ENCODE measurements around the gene HIPK3.
"Not testable (repeated sequence)": the region's sequence is repeated elsewhere in the genome, so short reads cannot be mapped to it uniquely, and the experiment has no call there.

Gene HIPK3

DNA sequence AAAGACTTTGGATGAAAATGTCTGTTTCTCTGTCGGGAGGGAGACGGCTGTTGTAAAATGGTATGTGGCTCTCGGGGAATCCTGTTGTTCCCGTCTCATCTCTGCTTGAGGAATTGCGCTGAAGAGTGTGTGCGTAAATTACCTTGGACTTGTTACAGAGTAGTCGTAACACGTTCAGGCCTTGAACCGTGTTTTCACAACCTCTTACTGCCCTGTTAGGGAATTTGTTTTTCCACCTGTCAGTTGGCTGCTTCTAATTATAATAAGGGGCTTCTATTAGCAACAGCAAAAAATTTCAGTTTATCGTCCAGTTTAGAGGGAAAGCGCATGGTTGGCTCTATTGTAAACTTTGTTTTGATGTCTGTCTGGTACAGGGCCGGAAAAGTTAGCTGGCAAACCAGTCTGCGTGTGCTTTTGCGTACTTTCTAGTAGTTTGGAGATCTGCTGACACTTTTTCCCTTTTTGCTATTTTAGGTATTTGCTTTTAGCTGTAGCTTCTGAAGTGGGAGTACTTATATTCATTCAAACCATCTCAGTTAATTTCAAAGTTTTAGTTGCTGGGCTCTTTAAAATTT, 1.5 kb downstream of the HIPK3 start:
- no peak for DNase-seq (ENCODE audit: low read depth in 2 of 2)

DNA sequence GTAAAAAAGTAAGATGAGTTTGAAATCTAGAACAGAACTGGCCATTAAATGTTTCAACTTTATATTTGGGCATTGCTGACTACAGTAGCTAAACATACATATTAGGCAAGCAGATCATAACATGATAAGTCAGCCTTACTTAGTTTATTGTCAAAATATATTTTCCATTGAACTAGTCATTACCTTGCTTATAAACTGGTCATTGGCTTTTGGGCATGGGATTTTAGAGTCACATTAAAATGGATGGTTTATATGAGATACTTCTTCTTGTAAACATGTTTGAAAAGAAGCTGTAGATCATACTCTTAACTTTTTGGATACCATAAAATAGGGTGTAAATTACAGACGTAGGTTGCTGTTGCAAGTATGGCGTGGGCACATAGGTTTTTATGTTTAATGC, 2.7 kb downstream of the HIPK3 start:
- no peak for DNase-seq (ENCODE audit: low read depth in 2 of 2)

DNA sequence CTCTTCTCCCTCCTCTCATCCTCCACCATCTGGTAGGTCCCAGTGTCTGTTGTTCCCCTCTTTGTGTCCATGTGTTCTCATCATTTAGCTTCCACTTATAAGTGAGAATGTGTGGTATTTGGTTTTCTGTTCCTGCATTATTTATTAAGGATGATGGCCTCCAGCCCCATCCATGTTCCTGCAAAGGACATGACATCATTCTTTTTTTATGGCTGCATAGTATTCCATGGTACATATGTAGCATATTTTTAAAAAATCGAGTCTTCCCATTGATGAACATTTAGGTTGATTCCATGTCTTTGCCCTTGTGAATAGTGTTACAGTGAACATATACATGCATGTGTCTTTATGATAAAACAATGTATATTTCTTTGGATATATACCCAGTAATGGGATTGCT, 4.2 kb downstream of the HIPK3 start:
- DNase-seq (ENCODE audit: low read depth in 2 of 2), result not testable (repeated sequence)

DNA sequence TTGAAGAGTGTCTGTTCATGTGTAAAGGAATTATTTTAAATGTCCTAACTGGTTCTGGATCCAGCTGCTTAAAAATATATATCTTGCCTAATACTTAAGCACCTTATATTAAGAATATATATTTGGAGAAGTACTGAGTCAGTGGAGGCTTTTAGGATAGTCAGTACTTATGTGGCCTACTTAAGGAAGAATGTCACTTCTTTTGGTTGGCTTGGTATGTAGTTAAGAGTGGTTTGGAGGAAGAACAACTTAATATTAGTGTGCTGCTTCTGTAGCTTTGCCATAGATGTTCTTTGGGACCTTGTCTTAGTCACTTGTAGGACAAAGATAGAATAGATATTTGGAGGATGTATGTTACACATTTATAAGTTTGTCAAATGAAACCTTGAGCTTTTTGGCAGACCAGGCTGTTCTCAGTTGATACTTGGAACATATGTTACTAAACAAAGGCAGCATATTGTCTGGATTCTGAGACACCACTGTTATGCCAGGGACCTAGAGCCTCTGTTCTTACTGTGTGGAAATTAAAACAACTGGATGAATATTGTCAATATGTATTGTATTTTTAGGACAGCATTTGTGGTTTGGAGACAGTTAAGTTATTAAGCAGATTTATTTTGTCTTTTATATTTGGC, 4.9 kb downstream of the HIPK3 start:
- no peak for DNase-seq (ENCODE audit: low read depth in 2 of 2)

DNA sequence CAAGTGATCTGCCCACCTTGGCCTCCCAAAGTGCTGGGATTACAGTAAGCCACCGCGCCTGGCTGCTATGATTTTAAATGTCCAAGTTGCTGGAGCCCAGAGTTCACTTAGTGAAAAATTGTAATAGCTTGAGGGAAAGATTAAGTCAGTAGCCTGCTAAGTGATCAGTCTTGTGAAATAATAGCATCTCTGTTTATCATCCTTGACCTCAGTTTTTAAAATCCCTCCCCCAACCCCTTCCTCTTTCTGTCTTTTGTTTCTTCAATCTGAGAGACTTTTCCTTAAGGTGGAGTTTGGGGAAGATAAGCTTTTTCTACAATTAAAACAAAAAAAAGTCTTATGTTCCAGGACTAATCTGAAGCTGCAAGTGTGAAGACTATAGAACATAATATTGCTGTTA, 6.4 kb downstream of the HIPK3 start:
- no peak for DNase-seq (ENCODE audit: low read depth in 2 of 2)

DNA sequence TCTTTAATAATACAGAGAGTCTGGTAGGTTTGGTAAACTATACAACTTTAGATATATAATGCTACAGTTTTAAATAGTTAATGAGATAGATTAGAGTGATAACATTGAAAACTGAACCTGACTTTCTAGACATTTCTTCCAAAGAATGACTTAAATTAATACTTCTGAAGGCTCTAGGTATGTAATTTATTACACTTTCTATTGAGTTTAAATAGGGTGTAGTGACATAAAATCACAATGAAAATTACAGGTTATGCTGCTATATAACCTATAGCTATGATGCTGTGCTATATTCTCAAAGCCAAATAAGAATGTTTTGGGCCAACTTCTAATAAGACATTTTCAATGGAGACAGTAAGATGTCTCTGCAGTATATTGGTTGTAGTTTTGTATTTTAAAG, 7.7 kb downstream of the HIPK3 start:
- DNase-seq (ENCODE audit: low read depth in 2 of 2), result no peak

DNA sequence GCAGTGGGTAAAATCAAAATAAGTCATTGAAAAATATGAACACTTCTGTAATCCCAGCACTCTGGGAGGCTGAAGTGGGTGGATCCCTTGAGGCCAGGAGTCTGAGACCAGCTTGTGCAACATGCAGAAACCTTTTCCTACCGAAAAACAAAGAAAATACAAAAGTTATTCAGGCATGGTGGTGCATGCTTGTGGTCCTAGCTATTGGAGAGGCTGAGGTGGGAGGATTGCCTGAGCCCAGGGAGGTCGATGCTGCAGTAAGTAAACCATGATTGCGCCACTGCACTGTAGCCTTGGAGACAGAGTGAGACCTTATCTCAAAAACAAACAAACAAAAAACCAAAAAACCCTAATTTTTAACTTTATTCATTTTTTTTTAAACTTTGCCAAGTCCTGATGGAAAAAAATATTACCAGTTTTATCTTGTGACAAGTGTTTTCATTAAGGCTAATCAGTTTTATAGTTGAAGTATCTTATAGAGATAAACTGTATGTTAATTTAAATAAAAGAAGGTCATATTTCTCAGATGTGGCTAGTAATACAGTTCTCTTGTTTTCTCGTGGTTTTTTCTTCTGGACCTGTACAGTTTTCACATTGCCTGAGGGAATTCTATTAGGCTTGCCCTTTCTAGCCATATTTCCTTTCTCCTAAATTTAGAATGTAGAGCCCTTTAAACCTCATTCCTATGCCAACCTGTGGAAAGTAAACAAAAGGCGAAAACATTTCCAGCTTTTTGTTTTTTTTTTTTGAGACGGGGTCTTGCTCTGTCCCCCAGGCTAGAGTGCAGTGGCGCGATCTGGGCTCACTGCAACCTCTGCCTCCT, 9.4 kb downstream of the HIPK3 start:
- no peak for DNase-seq (ENCODE audit: low read depth in 2 of 2)

DNA sequence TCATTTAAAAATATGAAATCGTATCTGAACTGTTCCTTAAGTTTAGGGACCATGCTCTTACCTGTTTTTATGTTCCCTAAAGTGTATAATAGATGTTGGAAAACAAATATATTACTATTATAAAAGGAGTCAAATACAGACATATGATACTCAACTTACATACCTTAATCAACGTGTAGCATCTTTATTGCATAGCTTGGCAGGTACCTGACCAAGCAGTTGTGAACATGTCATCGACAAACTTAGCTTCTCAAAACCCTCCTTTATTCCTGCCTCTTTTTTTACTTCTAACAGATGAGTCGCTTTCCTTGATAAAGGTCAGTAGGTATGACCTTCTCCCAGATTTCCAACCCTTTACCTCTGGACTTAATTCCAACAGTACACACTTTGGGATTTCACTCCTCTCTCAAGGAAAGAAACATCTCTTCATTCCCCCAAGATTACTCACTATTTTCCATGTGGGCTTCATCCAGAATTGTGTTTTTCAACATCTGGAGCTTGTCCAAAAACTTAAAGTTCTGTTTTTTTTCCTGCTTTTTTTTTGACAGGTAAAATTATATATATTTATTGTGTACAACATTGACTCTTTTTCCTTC, 11.9 kb downstream of the HIPK3 start:
- no peak for DNase-seq (ENCODE audit: low read depth in 2 of 2)

DNA sequence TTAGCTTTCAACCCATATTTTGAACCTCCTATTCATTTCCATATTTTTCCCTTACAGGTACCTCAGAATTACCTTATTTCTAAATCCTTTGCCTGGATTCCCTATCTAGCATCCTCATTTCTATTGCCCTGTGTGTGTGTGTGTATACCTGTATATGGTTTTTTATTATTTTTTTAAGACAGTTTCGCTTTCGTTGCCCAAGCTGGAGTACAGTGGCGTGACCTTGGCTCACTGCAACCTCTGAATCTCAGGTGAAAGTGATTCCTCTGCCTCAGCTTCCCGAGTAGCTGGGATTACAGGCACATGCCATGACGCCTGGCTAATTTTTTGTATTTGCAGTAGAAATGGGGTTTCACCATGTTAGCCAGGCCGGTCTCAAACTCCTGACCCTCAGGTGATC, 12.6 kb downstream of the HIPK3 start:
- DNase-seq (ENCODE audit: low read depth in 2 of 2), result no peak

GRCh38 chr11:33271059-33271458, 13.9 kb downstream of the HIPK3 start:
- no peak for DNase-seq (ENCODE audit: low read depth in 2 of 2)

GRCh38 chr11:33272338-33273107, 15.3 kb downstream of the HIPK3 start:
- no peak for DNase-seq (ENCODE audit: low read depth in 2 of 2)

- no peak for DNase-seq (ENCODE audit: low read depth in 2 of 2)
Observed at GRCh38 chr11:33273656-33274055, 16.5 kb downstream of the HIPK3 start.

GRCh38 chr11:33280411-33280810, 23.2 kb downstream of the HIPK3 start:
- no peak for DNase-seq (ENCODE audit: low read depth in 2 of 2)

DNA sequence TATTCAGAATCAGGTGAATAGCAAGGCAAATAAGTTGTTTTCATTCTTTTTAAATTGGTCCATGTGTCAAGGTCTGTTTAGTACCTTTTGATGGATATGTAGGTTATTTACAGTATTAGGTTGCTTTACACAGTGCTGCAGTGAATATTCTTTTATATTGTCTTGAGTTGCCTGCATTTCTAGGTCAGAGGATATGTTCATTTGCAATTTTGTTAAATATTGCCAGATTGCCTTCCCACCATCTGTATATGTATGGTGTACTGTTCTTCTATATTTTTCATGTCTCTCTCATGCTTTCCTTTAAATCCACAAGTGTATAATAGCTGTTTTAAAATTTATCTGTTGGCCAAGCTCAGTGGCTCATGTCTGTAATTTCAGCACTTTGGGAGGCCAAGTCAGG, 24.6 kb downstream of the HIPK3 start:
- DNase-seq (ENCODE audit: low read depth in 2 of 2), result no peak

- no peak for DNase-seq (ENCODE audit: low read depth in 2 of 2)
Observed at GRCh38 chr11:33284818-33285217, 27.6 kb downstream of the HIPK3 start.

GRCh38 chr11:33290319-33290718, 33.1 kb downstream of the HIPK3 start:
- DNase-seq (ENCODE audit: low read depth in 2 of 2), result no peak

DNA sequence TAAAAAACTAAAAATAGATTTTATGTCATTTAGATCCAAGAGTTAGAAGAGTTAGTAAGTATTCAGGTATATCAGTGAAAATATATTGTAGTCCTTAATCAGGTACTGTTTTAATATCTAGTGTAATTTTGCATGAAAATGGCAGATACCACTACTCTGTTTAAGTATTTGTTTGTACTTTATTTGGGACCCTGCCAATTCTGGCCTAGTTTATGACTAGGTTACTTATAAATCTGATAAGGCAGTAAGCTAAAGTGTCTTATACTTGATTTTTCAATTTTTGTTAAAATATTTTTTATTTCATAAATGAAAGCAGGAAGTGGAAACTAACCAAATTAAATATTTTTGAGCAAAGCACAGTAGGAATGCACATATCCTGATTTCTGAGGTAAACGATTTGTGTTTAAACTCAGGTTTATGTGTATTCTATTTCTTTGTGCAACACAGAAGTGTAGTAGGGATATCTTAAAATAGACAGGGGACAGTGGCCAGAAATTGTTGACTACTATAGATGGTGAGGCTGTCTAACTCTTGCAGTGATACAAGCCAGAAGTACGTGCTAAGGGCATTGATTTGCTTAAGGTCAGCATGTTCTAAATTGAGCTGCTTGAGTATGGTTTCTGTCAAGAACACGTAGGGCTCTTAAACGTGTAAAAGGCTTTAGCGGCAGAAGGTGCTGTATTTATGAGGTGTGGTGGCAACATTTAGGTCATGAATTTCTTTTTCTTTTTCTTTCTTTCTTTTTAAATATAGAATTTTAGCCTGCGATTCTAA, 34.0 kb downstream of the HIPK3 start:
- no peak for DNase-seq (ENCODE audit: low read depth in 2 of 2)

GRCh38 chr11:33292311-33292710, 35.1 kb downstream of the HIPK3 start:
- DNase-seq (ENCODE audit: low read depth in 2 of 2), result no peak

- DNase-seq (ENCODE audit: low read depth in 2 of 2), result no peak
Observed at GRCh38 chr11:33294224-33294623, 37.0 kb downstream of the HIPK3 start.

DNA sequence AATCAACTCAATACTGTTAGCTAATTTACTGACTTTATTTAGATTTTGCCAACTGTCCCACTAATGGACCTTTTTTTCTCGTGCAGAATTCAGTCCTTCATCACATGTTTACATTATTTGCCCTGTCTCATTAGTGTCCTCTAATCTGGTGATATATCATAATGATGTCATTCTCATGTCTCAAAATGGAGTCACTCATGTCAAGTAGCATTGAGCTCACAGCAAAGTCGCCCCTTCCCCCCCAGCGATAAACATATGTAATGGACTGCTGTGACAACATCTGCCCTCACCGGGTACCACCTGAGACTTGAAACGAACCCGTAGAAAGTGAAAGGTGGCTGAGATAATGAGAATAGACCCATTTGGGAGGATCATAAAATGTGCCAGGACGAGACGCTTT, 37.6 kb downstream of the HIPK3 start:
- no peak for DNase-seq (ENCODE audit: low read depth in 2 of 2)

DNA sequence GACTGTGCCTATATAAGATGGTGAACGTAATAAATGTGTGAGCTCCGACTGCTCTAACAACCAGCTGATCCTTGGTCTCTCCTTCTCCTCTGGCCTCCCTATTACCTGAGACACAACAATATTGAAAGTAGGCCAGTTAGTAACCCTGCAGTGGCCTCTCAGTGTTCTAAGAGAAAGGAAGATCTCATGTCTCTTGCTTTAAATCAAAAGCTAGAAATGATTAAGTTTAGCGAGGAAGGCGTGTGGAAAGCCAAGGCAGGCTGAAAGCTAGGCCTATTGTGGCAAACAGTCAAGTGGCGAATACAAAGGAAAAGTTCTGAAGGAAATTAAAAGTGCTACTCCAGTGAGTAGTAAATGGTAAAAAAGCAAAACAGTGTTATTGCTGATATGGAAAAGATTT, 39.5 kb downstream of the HIPK3 start:
- no peak for DNase-seq (ENCODE audit: low read depth in 2 of 2)
